Measurements from ENCODE around the gene TRAPPC6A.

DNA sequence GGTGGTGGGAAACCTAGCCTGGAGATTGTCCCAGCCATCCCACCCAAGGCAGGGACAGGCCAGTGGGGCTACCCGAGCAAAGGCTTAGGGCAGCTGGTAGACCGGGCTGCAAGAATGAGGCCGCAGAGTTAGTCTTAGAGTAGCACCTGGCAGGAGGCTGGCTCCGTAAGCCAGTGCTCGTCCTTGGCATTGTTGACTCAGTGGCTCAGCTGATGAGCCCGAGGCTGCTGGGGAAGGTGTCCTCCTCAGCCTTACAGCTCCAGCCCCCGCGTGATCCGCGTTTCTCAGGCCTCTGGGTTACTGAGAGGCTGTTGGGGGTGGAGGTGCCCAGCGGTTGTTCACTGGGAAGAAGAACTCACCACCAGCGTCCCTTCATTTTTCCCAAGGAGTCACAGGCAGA is 60.4 kb downstream of the TRAPPC6A start:
- TF ChIP-seq JUN (IDR thresholded peaks at IDR 0.05; ENCODE audit: borderline replicate concordance, low read depth, low read length) (no peak), JUN (CRISPR knock-in tag; IDR thresholded peaks at IDR 0.05; ENCODE audit: borderline replicate concordance) (no peak), NCOA2 (IDR thresholded peaks at IDR 0.05; ENCODE audit: partially characterized antibody in 2 of 2) (no peak), NFIC (IDR thresholded peaks at IDR 0.05) (no peak), KAT7 (CRISPR knock-in tag; IDR thresholded peaks at IDR 0.05; ENCODE audit: borderline replicate concordance) (no peak), POLR2A (conservative IDR thresholded peaks at IDR 0.05) (no peak), E2F4 (CRISPR knock-in tag; IDR thresholded peaks at IDR 0.05; ENCODE audit: low read depth) (no peak), ZNF121 (CRISPR knock-in tag; conservative IDR thresholded peaks at IDR 0.05) (no peak), POLR2AphosphoS5 (IDR thresholded peaks at IDR 0.05; ENCODE audit: control insufficient read depth, insufficient read depth, low read depth, low read length) (no peak)

Data from K562 (cell line).